DOHH2 (cell line): ENCODE measurements around the gene CARNS1.

ENCODE experiments used
- H3F3A ChIP-seq: fragments of 200-600 bp; sonication (generic), shearing (Covaris generic); 2 replicates; pipeline ENCODE4 v1.6.0; 2016; ENCODE audit warnings: antibody characterized with exemption, mild to moderate bottlenecking; ENCODE audit not compliant: control insufficient read depth, insufficient read depth
- H3K27ac ChIP-seq: fragments of 200-600 bp; sonication (generic); 2 replicates; pipeline ENCODE4 v1.5.1; 2014; ENCODE audit warnings: low read depth, mild to moderate bottlenecking, low read length, moderate library complexity
- H3K27me3 ChIP-seq: fragments of 200-600 bp; sonication (generic); 2 replicates; pipeline ENCODE4 v1.6.1; 2014; ENCODE audit warnings: mild to moderate bottlenecking, low read length, mixed read lengths; ENCODE audit not compliant: control insufficient read depth
- H3K36me3 ChIP-seq: fragments of 200-600 bp; sonication (generic); 2 replicates; pipeline ENCODE4 v1.6.1; 2014; ENCODE audit warnings: mild to moderate bottlenecking, low read length, moderate library complexity, mixed read lengths; ENCODE audit not compliant: control insufficient read depth
- H3K4me1 ChIP-seq: fragments of 200-600 bp; sonication (generic); 2 replicates; pipeline ENCODE4 v1.6.1; 2014; ENCODE audit warnings: mild to moderate bottlenecking, low read length, mixed read lengths; ENCODE audit not compliant: control insufficient read depth
- H3K4me2 ChIP-seq: fragments of 200-600 bp; sonication (generic); 2 replicates; pipeline ENCODE4 v1.6.0; 2014; ENCODE audit warnings: mild to moderate bottlenecking, low read length, moderate library complexity
- H3K4me3 ChIP-seq: fragments of 200-600 bp; sonication (generic); 2 replicates; pipeline ENCODE4 v1.5.1; 2014; ENCODE audit warnings: mild to moderate bottlenecking, low read length, mixed read lengths
- H3K79me2 ChIP-seq: fragments of 200-600 bp; sonication (generic); 2 replicates; pipeline ENCODE4 v1.6.1; 2014; ENCODE audit warnings: mild to moderate bottlenecking, low read length, mixed read lengths; ENCODE audit not compliant: control insufficient read depth
- H3K9me2 ChIP-seq: fragments of 200-600 bp; sonication (generic); replicated peaks from 2 replicates; pipeline ENCODE4 v1.6.1; 2014; ENCODE audit warnings: mild to moderate bottlenecking, low read length, mixed read lengths; ENCODE audit not compliant: control insufficient read depth
- H3K9me3 ChIP-seq: fragments of 200-600 bp; sonication (generic); 2 replicates; pipeline ENCODE4 v1.6.1; 2014; ENCODE audit warnings: antibody characterized with exemption, low read length, mixed read lengths; ENCODE audit not compliant: control insufficient read depth, insufficient read depth
- H4K20me1 ChIP-seq: fragments of 200-600 bp; sonication (generic); 2 replicates; pipeline ENCODE4 v1.6.0; 2014; ENCODE audit warnings: low read depth, mild to moderate bottlenecking, antibody characterized with exemption, low read length, moderate library complexity; ENCODE audit not compliant: control insufficient read depth, insufficient read depth
- EZH2phosphoT487 ChIP-seq: fragments of 200-600 bp; sonication (generic); IDR thresholded peaks from 2 replicates; pipeline ENCODE4 v1.6.1; 2017; ENCODE audit warnings: borderline replicate concordance, mild to moderate bottlenecking, antibody characterized with exemption, low read length, moderate library complexity, mixed read lengths
- TF ChIP-seq, protein P1 (sequence below): fragments of 200-600 bp; sonication (generic); IDR thresholded peaks from one replicate; pipeline ENCODE4 v1.5.1; 2014; ENCODE audit warnings: antibody characterized with exemption, mild to moderate bottlenecking, low read depth, low read length; ENCODE audit not compliant: poor library complexity, severe bottlenecking

CARNS1 gene

DNA sequence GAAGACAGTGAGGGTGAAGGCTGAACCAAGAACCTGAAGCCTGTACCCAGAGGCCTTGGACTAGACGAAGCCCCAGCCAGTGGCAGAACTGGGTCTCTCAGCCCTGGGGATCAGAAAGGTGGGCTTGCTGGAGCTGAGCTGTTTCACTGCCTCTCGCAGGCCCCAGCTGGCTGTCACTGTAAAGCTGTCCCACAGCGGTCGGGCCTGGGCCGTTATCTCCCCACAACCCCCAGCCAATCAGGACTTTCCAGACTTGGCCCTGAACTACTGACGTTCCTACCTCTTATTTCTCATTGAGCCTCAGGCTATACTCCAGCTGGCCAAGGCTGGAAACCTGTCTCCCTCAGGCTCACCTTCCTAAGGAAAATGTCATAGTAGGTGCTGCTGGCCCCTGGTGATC lies 17.9 kb upstream of the CARNS1 start:
- Histone ChIP-seq H3F3A (peaks cover 11% of the 10 kb centered on the region; the same call in 1 of the 2 replicates), H3K27me3 (no peaks in the 10 kb centered on the region), H3K4me2 (peak overlapping the region; percentile 44; the same call in 1 of the 2 replicates), H3K9me3 (no peaks in the 10 kb centered on the region), H3K36me3 (peaks cover 80% of the 10 kb centered on the region), H3K27ac (no peak overlapping the region), H3K9me2 (no peaks in the 10 kb centered on the region), H3K4me3 (no peak overlapping the region), H3K79me2 (peaks cover 76% of the 10 kb centered on the region), H3K4me1 (peaks cover 53% of the 10 kb centered on the region), H4K20me1 (peaks cover 7% of the 10 kb centered on the region; the same call in 1 of the 2 replicates)
- TF ChIP-seq, protein P1, sequence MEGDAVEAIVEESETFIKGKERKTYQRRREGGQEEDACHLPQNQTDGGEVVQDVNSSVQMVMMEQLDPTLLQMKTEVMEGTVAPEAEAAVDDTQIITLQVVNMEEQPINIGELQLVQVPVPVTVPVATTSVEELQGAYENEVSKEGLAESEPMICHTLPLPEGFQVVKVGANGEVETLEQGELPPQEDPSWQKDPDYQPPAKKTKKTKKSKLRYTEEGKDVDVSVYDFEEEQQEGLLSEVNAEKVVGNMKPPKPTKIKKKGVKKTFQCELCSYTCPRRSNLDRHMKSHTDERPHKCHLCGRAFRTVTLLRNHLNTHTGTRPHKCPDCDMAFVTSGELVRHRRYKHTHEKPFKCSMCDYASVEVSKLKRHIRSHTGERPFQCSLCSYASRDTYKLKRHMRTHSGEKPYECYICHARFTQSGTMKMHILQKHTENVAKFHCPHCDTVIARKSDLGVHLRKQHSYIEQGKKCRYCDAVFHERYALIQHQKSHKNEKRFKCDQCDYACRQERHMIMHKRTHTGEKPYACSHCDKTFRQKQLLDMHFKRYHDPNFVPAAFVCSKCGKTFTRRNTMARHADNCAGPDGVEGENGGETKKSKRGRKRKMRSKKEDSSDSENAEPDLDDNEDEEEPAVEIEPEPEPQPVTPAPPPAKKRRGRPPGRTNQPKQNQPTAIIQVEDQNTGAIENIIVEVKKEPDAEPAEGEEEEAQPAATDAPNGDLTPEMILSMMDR, result no peak
- TF ChIP-seq EZH2phosphoT487, result no peak

DNA sequence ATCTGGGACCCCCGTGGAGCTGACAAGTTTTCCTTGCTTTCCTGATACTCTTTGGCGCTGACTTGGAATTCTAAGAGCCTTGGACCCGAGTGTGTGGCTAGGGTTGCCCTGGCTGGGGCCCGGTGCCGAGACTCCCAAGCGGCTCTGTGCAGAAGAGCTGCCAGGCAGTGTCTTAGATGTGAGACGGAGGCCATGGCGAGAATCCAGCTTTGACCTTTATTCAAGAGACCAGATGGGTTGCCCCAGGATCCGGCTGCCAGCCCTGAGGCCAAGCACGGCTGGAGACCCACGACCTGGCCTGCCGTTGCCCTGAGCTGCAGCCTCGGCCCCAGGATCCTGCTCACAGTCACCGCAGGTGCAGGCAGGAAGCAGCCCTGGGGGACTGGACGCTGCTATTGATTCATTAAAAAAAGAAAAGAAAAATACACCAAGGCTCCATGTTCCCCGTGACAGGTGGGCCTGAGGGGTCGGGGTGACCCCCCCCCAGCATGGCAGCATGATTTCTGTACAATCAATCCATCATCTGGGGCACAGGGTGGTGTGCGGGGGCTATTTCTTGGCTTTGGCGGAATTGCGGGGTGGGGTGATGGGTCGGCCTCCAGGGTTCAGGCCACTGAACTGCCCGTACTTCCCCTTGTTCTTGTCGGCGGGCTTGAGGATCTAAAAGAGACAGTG lies 17.4 kb upstream of the CARNS1 start:
- H3K4me2 ChIP-seq, result no peak overlapping the region; the same call in 1 of the 2 replicates
- no peak overlapping the region for H3K27ac ChIP-seq
- peaks cover 15% of the 10 kb centered on the region; the same call in 1 of the 2 replicates for H3F3A ChIP-seq
- H4K20me1 ChIP-seq, result peaks cover 7% of the 10 kb centered on the region; the same call in 1 of the 2 replicates
- H3K4me1 ChIP-seq, result peaks cover 53% of the 10 kb centered on the region
- TF ChIP-seq, protein P1, result no peak
- no peak for TF ChIP-seq EZH2phosphoT487
- H3K27me3 ChIP-seq, result no peaks in the 10 kb centered on the region
- H3K4me3 ChIP-seq, result no peak overlapping the region
- peaks cover 76% of the 10 kb centered on the region for H3K36me3 ChIP-seq
- H3K79me2 ChIP-seq, result peaks cover 76% of the 10 kb centered on the region
- H3K9me2 ChIP-seq, result no peaks in the 10 kb centered on the region
- no peaks in the 10 kb centered on the region for H3K9me3 ChIP-seq

DNA sequence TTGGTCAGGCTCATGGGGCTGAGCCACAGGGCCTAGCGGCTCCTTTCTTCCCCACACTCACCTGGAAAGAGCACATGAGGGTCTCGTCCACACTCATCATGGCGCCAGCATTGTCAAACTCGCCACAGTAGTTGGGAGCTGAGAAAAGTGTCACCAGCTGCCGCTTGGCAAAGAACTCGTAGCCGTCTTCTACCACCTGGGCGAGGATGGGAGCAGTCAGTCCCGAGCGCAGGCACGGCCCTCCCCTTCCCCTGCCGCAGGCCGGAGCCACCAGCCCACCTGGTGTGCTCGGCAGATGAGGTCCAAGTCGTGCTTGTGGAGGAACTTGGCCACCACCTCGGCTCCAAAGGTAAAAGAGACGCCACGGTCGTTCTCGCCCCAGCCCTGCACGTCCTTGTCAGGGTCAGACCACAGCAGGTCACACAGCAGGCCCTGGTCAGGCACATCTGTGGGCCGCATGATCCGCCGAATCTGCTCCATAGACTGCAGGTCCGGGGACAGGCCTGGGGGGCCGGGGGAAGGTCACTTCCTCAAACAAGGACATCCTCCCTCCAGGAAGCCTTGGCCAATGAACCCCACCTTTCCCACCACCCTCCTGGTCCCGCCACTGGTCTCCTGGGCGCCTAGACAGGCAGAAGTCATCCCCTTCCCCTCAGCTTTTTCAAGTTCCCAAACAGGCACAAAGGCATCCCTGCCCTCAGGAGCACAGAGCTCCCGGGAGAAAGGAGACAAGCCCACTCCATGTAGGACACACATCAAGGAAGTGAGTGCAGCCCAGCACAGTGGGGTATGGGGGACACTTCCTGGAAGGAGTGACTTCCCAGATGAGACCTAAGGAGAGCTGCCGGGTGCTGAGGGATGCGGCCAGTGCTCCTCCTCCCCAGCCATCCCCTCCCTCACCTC lies 16.6 kb upstream of the CARNS1 start:
- Histone ChIP-seq H3K9me3 (no peaks in the 10 kb centered on the region), H3K9me2 (no peaks in the 10 kb centered on the region), H3F3A (peaks cover 14% of the 10 kb centered on the region; the same call in 1 of the 2 replicates), H3K36me3 (peaks cover 70% of the 10 kb centered on the region), H3K79me2 (peaks cover 72% of the 10 kb centered on the region), H3K4me3 (no peak overlapping the region), H3K27me3 (no peaks in the 10 kb centered on the region), H3K4me1 (peaks cover 54% of the 10 kb centered on the region), H4K20me1 (peaks cover 7% of the 10 kb centered on the region; the same call in 1 of the 2 replicates), H3K27ac (no peak overlapping the region), H3K4me2 (peak overlapping the region; percentile 82; the same call in 1 of the 2 replicates)
- no peak for TF ChIP-seq EZH2phosphoT487
- TF ChIP-seq, protein P1, result no peak
